ENCODE data around the gene COMMD6.

DNA sequence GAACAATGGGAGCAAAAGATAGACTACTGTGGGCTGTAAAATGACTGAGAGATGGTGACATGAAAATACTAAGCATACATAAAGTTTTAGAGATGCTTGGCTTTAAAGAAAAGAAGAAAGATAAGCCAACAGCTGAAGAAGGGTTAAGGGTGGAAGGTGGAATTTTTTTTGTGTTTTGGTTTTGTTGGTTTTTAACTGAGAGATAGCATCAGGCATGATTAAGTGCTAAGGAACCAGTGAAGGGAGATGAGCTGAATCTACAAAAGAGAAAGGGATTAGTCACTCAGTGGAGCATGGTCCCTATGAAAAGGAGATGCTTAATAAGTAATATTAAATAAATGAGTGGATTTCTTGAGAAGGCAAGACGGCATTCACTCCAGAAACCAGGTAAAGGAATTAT, 43.1 kb downstream of the COMMD6 start:
- TF ChIP-seq ZNF70 (CRISPR knock-in tag; IDR thresholded peaks at IDR 0.05) (no peak), RARB (CRISPR knock-in tag; IDR thresholded peaks at IDR 0.05) (no peak), ZC3H10 (CRISPR knock-in tag; IDR thresholded peaks at IDR 0.05) (no peak), ZFP30 (CRISPR knock-in tag; IDR thresholded peaks at IDR 0.05) (no peak), SNAI2 (CRISPR knock-in tag; IDR thresholded peaks at IDR 0.05) (no peak), ZNF565 (CRISPR knock-in tag; conservative IDR thresholded peaks at IDR 0.05; ENCODE audit: low read depth) (no peak), CSDC2 (CRISPR knock-in tag; IDR thresholded peaks at IDR 0.05) (no peak)
- TF ChIP-seq, protein P1, sequence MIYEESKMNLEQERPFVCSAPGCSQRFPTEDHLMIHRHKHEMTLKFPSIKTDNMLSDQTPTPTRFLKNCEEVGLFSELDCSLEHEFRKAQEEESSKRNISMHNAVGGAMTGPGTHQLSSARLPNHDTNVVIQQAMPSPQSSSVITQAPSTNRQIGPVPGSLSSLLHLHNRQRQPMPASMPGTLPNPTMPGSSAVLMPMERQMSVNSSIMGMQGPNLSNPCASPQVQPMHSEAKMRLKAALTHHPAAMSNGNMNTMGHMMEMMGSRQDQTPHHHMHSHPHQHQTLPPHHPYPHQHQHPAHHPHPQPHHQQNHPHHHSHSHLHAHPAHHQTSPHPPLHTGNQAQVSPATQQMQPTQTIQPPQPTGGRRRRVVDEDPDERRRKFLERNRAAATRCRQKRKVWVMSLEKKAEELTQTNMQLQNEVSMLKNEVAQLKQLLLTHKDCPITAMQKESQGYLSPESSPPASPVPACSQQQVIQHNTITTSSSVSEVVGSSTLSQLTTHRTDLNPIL (CRISPR knock-in tag; IDR thresholded peaks at IDR 0.05; ENCODE audit: low read depth) = no peak
- TF ChIP-seq, protein P2, sequence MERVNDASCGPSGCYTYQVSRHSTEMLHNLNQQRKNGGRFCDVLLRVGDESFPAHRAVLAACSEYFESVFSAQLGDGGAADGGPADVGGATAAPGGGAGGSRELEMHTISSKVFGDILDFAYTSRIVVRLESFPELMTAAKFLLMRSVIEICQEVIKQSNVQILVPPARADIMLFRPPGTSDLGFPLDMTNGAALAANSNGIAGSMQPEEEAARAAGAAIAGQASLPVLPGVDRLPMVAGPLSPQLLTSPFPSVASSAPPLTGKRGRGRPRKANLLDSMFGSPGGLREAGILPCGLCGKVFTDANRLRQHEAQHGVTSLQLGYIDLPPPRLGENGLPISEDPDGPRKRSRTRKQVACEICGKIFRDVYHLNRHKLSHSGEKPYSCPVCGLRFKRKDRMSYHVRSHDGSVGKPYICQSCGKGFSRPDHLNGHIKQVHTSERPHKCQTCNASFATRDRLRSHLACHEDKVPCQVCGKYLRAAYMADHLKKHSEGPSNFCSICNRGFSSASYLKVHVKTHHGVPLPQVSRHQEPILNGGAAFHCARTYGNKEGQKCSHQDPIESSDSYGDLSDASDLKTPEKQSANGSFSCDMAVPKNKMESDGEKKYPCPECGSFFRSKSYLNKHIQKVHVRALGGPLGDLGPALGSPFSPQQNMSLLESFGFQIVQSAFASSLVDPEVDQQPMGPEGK (CRISPR knock-in tag; IDR thresholded peaks at IDR 0.05; ENCODE audit: borderline replicate concordance) = no peak

Measured in SK-N-SH treated with all-trans-retinoic acid at 6 μM for 48 hours (cell line).